GM12865 (cell line): ENCODE results near the gene CADPS2.
A peak's percentile ranks its signal among the peaks of the same experiment; 100 is the strongest.

ENCODE experiments used
- DNase-seq: peaks from one replicate; pipeline ENCODE4 v3.0.0; 2010; ENCODE audit warnings: low read depth
- H3K4me3 ChIP-seq: 2 replicates; pipeline ENCODE4 v1.5.1; 2011; ENCODE audit warnings: mild to moderate bottlenecking, low read depth, low read length, control low read depth
- TF ChIP-seq, protein P1 (sequence below): IDR thresholded peaks from 2 replicates; pipeline ENCODE4 v1.5.1; 2011; ENCODE audit warnings: low read length, control low read depth, low read depth, inconsistent platforms; ENCODE audit not compliant: insufficient read depth; ENCODE audit errors: missing control alignments

The CADPS2 gene

DNA sequence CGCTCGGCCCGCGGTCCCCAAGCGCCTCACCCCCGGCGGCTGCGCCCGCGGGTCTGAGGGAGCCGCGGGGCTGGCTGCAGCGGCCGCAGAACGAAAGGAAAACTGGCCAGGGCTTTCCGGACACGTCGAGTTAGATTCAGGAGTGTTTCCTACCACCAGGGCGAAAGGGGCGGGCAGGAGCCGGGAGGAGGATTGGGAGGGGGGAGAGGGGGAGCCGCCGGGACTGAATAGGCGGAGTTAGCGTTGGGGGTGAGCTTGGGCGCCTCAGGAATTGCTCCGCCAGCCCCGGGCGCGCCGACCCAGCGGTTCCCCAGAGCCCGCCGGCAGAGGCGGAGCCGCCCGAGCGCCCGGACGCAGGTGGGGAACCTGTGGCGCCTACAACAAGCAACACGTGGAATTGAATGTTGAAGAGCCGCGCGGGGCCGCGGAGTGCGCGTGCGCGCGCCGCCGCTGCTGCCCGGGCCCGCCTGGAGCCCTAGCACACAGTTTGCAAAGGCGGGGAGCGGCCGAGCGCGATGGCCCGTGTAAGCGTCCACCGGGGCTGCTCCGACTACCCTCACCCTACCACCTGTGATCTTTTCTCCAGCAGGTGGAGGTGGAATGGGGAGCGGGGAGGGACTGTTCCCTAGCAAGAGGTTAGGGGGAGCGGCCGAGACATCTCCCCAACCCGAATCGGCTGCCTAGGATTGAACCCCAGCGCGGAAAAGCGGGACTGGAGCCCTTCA lies at the start of gene CADPS2:
TSS of gene CADPS2 (minus strand) at position 104 of the 725 bp plus-strand sequence. CDS start 123 bp downstream, outside the sequence.
- H3K4me3 ChIP-seq = peak within 1 kb of the TSS; percentile 77
- TF ChIP-seq, protein P1, sequence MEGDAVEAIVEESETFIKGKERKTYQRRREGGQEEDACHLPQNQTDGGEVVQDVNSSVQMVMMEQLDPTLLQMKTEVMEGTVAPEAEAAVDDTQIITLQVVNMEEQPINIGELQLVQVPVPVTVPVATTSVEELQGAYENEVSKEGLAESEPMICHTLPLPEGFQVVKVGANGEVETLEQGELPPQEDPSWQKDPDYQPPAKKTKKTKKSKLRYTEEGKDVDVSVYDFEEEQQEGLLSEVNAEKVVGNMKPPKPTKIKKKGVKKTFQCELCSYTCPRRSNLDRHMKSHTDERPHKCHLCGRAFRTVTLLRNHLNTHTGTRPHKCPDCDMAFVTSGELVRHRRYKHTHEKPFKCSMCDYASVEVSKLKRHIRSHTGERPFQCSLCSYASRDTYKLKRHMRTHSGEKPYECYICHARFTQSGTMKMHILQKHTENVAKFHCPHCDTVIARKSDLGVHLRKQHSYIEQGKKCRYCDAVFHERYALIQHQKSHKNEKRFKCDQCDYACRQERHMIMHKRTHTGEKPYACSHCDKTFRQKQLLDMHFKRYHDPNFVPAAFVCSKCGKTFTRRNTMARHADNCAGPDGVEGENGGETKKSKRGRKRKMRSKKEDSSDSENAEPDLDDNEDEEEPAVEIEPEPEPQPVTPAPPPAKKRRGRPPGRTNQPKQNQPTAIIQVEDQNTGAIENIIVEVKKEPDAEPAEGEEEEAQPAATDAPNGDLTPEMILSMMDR = no peak
- peak; percentile 84 for DNase-seq

DNA sequence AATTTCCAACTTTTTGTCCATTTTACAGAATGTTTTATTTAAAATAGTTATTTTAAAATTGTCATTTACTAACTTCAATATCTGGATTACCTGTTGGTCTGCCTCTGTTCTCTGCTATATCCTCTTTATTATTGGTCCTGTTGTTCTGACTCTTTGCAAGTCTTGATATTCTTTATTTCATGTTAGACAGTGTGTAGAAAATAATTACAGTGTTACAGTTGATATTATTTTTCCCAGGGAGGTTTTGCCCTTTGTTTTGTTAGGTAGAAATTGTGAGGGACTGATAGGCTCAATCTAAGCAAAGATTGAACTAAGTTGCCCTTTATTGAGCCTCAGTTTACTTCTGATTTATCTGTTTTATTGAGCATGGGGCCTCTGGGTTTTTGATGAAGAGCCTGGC lies 49.4 kb upstream of the CADPS2 start:
- TF ChIP-seq, protein P1 = no peak
- H3K4me3 ChIP-seq = no peak overlapping the region
- no peak for DNase-seq

DNA sequence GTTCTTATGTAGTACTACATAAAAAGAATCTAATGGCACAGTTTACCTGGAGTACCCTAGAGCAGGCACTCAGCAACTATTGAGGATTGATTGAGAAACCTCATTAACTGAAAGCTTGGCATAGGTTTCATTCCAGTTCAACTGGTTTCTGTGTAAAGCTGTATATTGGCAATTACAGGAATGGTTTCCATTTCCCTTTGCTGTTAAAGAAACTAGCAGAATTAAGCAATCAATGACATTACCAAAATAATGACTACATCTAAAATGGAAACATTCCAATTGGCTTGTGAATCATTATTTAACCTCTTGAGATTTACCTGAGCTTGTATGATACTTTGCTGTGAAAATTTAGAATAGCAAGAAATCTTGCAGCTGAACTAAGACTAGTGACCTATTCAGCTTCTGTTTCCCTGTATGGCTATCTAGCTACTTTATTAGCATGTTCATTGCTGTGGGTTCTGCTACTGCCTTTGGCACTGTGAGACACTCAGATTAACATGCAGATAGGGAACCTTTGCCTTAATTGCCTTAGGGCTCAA lies 33.5 kb upstream of the CADPS2 start:
- no peak for DNase-seq
- no peak overlapping the region for H3K4me3 ChIP-seq
- TF ChIP-seq, protein P1 = no peak

DNA sequence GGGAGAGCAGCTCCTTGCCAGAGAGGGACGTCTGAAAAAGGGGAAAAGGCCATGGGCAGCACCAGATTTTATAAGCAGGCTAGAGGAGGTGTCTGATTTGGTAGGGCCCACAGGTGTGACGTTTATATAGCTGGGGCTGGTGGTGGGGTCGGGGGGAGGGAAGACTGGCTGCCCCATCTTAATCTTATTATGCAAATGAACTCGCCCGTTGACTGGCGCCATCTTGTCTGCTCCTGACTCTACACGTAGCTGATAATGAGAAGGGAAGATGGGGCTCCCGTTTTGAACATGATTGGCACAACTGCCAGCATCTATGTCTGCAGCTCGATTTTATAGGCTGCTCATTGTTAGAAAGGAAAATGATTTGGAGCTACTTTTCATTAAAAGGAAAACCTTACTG lies 28.6 kb upstream of the CADPS2 start:
- TF ChIP-seq, protein P1 = no peak
- DNase-seq = no peak
- no peak overlapping the region for H3K4me3 ChIP-seq

DNA sequence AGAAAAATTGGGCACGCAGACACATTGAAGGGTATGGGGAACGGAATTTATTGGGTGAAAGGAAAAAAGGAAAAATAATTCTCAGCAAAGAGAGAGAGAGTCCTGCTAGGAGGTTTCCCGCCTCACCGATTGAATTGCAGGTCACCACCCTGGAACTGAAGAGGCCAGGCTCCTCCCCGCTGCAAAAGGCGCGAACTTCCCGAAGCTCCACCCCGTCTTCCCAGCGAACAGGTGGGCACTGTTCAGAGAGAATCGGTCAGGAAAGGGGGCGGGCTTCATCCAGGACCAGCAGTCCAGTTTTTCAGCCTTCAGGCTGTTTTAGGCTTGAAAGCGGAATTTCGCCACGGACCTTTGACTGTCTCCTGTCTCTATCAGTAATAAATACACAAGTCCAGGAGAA lies 27.3 kb upstream of the CADPS2 start:
- no peak overlapping the region for H3K4me3 ChIP-seq
- DNase-seq = no peak
- TF ChIP-seq, protein P1 = no peak

- TF ChIP-seq, protein P1 = peak; percentile 12
- peak; percentile 13 for DNase-seq
- no peak overlapping the region for H3K4me3 ChIP-seq
Observed at GRCh38 chr7:122902751-122903495, 16.7 kb upstream of the CADPS2 start.

DNA sequence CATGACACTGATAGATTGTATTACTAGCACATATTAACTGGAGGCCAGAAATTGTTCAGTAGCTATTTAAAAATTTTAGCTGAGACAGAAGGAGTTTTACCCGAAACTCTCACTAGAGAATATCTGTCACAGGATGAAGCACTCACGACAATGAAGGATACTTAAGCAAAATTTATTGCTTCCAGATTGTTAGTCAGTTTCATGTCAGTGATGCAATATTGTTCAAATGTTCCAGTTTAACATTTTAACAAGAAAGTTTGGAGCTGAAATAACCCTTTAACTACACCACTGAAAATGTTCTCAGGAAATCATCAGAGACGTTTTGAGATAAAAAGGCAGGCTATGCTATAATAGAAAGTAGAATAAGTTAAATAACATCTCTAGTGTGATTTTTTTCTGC lies 15.0 kb upstream of the CADPS2 start:
- TF ChIP-seq, protein P1 = no peak
- H3K4me3 ChIP-seq = no peak overlapping the region
- no peak for DNase-seq
